MCF 10A (cell line): Measurements from ENCODE around the gene CLC. TPM values are rescaled to one million over a fixed set of nuclear protein-coding genes. Genes with fewer than 3 reads are reported as not detected.
"Not testable (repeated sequence)": the region's sequence is repeated elsewhere in the genome, so short reads cannot be mapped to it uniquely, and the experiment has no call there.

ENCODE experiments used
- BruUV-seq: library from RNA; stranded (reverse); fragments of 400-500 nt; replicated peaks from 2 replicates; lab custom pipeline; 2021; lab: Mats Ljungman, UMichigan
- CTCF ChIA-PET: fragments of 300-600 bp; sonication (Branson Sonifier 250); formaldehyde crosslinking; extraction: SDS; loops from one replicate; lab custom pipeline; 2021; ENCODE audit warnings: antibody characterized with exemption, inconsistent platforms; lab: Yijun Ruan, JAX
- POLR2A ChIA-PET: fragments of 300-600, 350-650 bp; sonication (Branson Sonifier 250); formaldehyde crosslinking; extraction: SDS; loops from one replicate; lab custom pipeline; 2020; ENCODE audit warnings: antibody characterized with exemption, inconsistent platforms; lab: Yijun Ruan, JAX
- DNase-seq: peaks from one replicate; pipeline ENCODE4 v3.0.0-alpha.2; 2018; ENCODE audit not compliant: unreplicated experiment
- H3K27ac Mint-ChIP-seq: one replicate; pipeline ENCODE4 v1.8.0; 2022; ENCODE audit warnings: mild to moderate bottlenecking, low read depth, mixed read lengths; ENCODE audit not compliant: unreplicated experiment
- H3K27me3 Mint-ChIP-seq: one replicate; pipeline ENCODE4 v1.8.0; 2022; ENCODE audit warnings: mixed read lengths; ENCODE audit not compliant: insufficient read depth, unreplicated experiment
- H3K36me3 Mint-ChIP-seq: one replicate; pipeline ENCODE4 v1.8.0; 2022; ENCODE audit warnings: mild to moderate bottlenecking, moderate library complexity, mixed read lengths; ENCODE audit not compliant: insufficient read depth, unreplicated experiment
- H3K4me1 Mint-ChIP-seq: one replicate; pipeline ENCODE4 v1.8.0; 2022; ENCODE audit warnings: mixed read lengths; ENCODE audit not compliant: insufficient read depth, unreplicated experiment
- H3K4me3 Mint-ChIP-seq: one replicate; pipeline ENCODE4 v1.8.0; 2022; ENCODE audit warnings: mild to moderate bottlenecking, moderate library complexity, mixed read lengths; ENCODE audit not compliant: unreplicated experiment
- H3K9me3 Mint-ChIP-seq: one replicate; pipeline ENCODE4 v1.8.0; 2022; ENCODE audit warnings: mixed read lengths; ENCODE audit not compliant: unreplicated experiment
- intact Hi-C: fragments of 100-400 bp; cut with micrococcal nuclease; formaldehyde crosslinking; loops from 2 replicates; pipeline ENCODE4 v1.14.1; 2022
- total RNA-seq: library from RNA; stranded (reverse); gene quantifications from 2 replicates; pipeline ENCODE4 v1.2.3, GENCODE V29; 2022
- TF ChIP-seq, protein P1 (sequence below): fragments of 200-600 bp; IDR thresholded peaks from one replicate; pipeline ENCODE4 v1.8.0; 2022; ENCODE audit warnings: antibody characterized with exemption, mild to moderate bottlenecking; ENCODE audit not compliant: unreplicated experiment

CLC gene
- total RNA-seq, 1 experiment from 2014 or later, result not detected

DNA sequence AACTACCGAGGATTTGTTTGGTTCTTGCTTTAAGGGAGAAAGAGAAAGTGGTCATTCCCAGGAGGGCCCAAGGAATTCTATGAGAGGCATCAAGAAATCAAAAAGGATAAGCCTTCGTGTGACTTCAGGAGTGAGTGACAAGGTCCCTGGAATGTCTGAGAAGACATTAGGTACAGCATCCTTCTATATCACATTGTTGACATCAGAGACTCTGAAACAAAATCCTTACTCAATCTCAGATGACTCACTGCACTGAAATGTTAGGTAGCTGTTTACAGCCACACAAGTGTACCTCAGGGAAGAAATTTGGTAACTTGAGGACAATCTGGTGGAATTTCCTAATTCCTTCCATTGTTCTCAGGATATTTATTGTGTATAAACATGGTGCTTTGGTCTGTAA, 41.4 kb downstream of the CLC start:
- peak; percentile 61 for DNase-seq
- peak overlapping the region; percentile 6 for H3K27ac Mint-ChIP-seq
- TF ChIP-seq, protein P1, sequence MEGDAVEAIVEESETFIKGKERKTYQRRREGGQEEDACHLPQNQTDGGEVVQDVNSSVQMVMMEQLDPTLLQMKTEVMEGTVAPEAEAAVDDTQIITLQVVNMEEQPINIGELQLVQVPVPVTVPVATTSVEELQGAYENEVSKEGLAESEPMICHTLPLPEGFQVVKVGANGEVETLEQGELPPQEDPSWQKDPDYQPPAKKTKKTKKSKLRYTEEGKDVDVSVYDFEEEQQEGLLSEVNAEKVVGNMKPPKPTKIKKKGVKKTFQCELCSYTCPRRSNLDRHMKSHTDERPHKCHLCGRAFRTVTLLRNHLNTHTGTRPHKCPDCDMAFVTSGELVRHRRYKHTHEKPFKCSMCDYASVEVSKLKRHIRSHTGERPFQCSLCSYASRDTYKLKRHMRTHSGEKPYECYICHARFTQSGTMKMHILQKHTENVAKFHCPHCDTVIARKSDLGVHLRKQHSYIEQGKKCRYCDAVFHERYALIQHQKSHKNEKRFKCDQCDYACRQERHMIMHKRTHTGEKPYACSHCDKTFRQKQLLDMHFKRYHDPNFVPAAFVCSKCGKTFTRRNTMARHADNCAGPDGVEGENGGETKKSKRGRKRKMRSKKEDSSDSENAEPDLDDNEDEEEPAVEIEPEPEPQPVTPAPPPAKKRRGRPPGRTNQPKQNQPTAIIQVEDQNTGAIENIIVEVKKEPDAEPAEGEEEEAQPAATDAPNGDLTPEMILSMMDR, result no peak
- POLR2A ChIA-PET, result interaction anchor here (0.6 kb wide), 1 partner anchor 133 kb away, joined by 3 read pairs; no protein-coding TSS in a partner anchor
- intact Hi-C loops, result no loop called here
- H3K4me1 Mint-ChIP-seq, result peaks cover 11% of the 10 kb centered on the region
- no peak overlapping the region for H3K4me3 Mint-ChIP-seq
- peaks cover 66% of the 10 kb centered on the region for H3K27me3 Mint-ChIP-seq
- BruUV-seq, result no TSS peak
- CTCF ChIA-PET, result interaction anchor here (2.2 kb wide), 1 partner anchor 25 kb away, joined by 7 read pairs; no protein-coding TSS in a partner anchor
- H3K36me3 Mint-ChIP-seq, result no peaks in the 10 kb centered on the region
- no peaks in the 10 kb centered on the region for H3K9me3 Mint-ChIP-seq

DNA sequence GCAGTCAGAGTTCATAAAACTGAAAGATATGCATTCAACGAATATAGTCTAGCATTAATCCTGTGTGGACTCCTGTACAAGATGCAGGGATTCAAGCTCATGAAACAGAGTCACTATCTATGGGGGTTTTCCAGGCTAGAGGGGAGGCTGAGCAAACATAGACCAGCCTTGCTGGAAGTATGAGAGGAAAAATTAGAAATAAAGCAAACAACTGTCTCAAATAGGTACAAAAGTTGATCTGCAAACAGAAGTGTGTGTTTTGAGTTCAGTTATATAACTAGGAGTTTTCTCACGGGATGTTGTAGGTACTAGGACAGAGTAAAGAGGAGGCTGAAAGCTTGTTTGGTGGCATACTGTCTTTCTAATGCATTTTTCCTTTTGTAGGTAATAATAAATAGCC, 42.1 kb downstream of the CLC start:
- ChIA-PET CTCF (interaction anchor here (1.0 kb wide), 1 partner anchor 25 kb away, joined by 3 read pairs; no protein-coding TSS in a partner anchor), POLR2A (interaction anchor here (0.6 to 0.9 kb wide), 3 partner anchors 12 to 260 kb away, joined by 3 read pairs; partner anchors contain the start of gene RPS16)
- BruUV-seq, result no TSS peak
- Mint-ChIP-seq H3K9me3 (no peaks in the 10 kb centered on the region), H3K4me3 (no peak overlapping the region), H3K4me1 (peaks cover 11% of the 10 kb centered on the region), H3K27ac (no peak overlapping the region), H3K36me3 (no peaks in the 10 kb centered on the region), H3K27me3 (peaks cover 66% of the 10 kb centered on the region)
- intact Hi-C loops, result no loop called here
- TF ChIP-seq, protein P1, result no peak
- no peak for DNase-seq

DNA sequence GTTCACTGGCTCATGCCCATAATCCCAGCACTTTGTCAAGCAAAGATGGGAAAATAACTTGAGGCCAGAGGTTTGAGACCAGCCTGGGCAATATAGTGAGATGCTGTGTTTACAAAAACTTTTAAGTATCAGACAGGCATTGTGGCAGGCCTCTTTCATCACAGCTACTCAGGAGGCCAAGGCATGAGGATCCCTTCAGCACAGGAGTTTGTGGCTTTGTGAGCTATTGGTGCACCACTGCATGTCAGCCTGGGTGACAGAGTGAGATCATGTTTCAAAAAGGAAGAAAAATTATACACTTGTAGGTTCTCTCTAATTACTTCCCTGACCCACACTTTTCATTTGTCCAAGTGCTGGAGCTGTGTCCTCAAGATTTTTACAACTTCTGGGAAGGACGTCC, 45.0 kb downstream of the CLC start:
- intact Hi-C loops, result no loop called here
- BruUV-seq, result no TSS peak
- TF ChIP-seq, protein P1, result no peak
- Mint-ChIP-seq H3K27ac (no peak overlapping the region), H3K4me1 (peaks cover 11% of the 10 kb centered on the region), H3K9me3 (no peaks in the 10 kb centered on the region), H3K36me3 (no peaks in the 10 kb centered on the region), H3K27me3 (peaks cover 45% of the 10 kb centered on the region), H3K4me3 (no peak overlapping the region)
- DNase-seq, result no peak
- ChIA-PET CTCF (interaction anchor here (0.5 to 0.7 kb wide), 2 partner anchors 21 to 1604 kb away, joined by 3 read pairs; no protein-coding TSS in a partner anchor), POLR2A (no interaction called here)

DNA sequence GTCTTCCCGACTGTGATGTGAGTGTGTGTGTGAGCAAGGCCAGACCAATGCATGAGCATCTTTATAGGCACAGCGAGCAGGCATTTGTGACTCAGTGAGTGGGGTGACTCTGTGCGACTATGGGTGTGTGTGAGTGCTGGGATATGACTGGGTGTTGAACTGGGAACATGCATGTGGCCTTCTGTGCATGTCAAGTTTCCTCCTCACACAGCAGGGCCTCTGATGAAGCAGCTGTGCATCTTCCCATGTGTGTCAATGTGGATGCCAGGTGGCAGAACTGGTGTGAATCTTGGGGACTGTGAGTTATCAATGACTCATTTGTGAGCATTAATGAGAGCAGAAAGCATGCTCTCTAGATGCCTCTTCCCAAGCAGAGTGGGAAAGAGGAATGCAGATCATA, 45.7 kb downstream of the CLC start:
- H3K4me3 Mint-ChIP-seq, result no peak overlapping the region
- H3K9me3 Mint-ChIP-seq, result no peaks in the 10 kb centered on the region
- H3K36me3 Mint-ChIP-seq, result no peaks in the 10 kb centered on the region
- POLR2A ChIA-PET, result no interaction called here
- no peak for DNase-seq
- H3K27me3 Mint-ChIP-seq, result peaks cover 44% of the 10 kb centered on the region
- H3K4me1 Mint-ChIP-seq, result peaks cover 11% of the 10 kb centered on the region
- BruUV-seq, result no TSS peak
- no peak overlapping the region for H3K27ac Mint-ChIP-seq
- intact Hi-C loops, result no loop called here
- CTCF ChIA-PET, result interaction anchor here (0.7 kb wide), 1 partner anchor 1605 kb away, joined by 3 read pairs; no protein-coding TSS in a partner anchor
- TF ChIP-seq, protein P1, result no peak

DNA sequence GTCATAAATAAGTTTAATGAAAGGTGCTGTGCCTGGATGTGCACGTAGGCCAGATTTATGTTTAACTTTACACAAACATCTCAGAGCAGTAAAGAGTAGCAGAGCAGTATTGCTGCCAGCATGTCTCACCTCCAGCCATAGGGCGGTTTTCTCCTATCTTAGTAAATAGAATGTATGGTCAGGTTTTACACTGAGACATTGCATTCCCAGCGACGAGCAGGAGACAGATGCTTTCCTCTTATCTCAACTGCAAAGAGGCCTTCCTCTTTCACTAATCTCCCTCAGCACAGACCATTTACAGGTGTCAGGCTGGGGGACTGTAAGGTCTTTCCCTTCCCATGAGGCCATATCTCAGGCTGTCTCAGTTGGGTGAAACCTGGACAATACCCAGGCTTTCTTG, 49.2 kb downstream of the CLC start:
- H3K4me1 Mint-ChIP-seq, intact Hi-C loops, CTCF ChIA-PET, H3K27ac Mint-ChIP-seq, H3K9me3 Mint-ChIP-seq, POLR2A ChIA-PET, H3K36me3 Mint-ChIP-seq, H3K4me3 Mint-ChIP-seq, DNase-seq, BruUV-seq: not testable (repeated sequence)
- peaks cover 59% of the 10 kb centered on the region for H3K27me3 Mint-ChIP-seq
